SW 1271 (cell line): Measurements from ENCODE around the gene KLF12.

Experiments
- DNase-seq, 2 experiments: peaks; one replicate each; lab custom pipeline; 2025; lab: John Stamatoyannopoulos, UW

KLF12 gene

GRCh38 chr13:74134777-74135325 lies 647 bp upstream of the KLF12 start:
- peak in 1 of 2 experiments; percentile 38 for DNase-seq

- DNase-seq, result peak; percentile 13 to 47
Observed at GRCh38 chr13:74133657-74134201, 475 bp downstream of the KLF12 start.

DNA sequence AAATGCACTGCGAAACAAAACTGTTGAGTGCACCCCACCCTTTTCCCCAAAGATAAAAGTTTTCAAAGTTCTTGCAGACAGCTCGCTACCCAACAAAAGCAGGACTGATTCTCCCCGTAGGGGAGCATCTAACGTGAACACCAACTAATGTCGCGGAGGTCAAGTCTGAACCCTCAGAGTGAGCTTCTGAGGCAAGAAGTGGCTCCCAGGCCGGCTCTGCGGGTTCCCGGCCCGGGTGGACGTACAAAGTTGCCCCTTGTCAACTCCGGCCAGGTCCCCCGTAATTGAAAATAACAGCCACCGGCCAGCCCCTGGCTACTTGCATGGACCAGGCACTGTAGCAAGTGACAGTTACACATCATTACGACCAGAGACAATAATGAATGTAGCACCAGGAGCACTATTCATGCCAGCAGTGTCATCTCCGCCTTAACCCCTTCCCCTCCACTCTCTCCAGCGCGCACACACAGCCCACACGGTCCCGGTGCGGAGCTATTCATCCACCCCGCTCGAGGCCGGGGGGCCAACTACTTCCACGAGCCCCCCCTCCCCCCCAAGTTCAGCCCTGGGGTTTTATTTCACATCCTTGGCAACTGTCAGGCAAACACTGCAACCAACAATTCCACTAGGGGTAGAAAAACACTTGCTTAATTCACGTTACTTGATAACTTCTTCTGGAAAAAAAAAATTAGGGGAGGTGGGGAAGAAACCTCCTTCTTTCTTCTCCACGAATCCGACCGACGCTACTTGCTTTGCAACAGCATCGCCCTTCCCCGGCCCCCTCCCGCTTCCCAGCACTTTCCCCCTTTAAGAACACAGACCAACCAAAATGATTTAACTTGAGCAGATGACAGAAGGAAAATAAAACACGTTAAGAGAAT lies 1.2 kb downstream of the KLF12 start:
- DNase-seq, result no peak

GRCh38 chr13:74132152-74132775 lies 1.9 kb downstream of the KLF12 start:
- DNase-seq, result no peak

GRCh38 chr13:74131227-74131626 lies 3.0 kb downstream of the KLF12 start:
- DNase-seq, result no peak

GRCh38 chr13:74129500-74130191 lies 4.6 kb downstream of the KLF12 start:
- no peak for DNase-seq

- no peak for DNase-seq
Observed at GRCh38 chr13:74128156-74128767, 5.9 kb downstream of the KLF12 start.

DNA sequence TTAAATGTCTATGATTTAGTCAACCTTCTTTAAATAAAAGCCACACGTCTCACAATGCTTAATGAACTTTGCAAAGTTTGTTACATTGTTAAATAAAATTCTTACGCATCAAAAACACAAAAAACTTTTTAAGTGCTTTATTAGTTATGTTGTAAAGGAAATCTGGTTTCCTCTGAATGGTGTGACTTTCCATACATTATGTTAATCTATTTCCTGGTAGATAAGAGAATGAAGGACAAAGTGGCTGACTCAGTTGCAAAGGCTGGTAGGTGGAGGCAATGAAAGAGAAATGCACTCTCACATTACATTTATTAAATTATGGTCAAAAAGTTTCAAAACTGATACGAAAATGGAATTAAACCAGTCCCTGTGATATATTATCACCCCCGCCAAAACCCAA lies 15.9 kb downstream of the KLF12 start:
- no peak for DNase-seq

GRCh38 chr13:74117207-74117705 lies 16.9 kb downstream of the KLF12 start:
- DNase-seq, result no peak

DNA sequence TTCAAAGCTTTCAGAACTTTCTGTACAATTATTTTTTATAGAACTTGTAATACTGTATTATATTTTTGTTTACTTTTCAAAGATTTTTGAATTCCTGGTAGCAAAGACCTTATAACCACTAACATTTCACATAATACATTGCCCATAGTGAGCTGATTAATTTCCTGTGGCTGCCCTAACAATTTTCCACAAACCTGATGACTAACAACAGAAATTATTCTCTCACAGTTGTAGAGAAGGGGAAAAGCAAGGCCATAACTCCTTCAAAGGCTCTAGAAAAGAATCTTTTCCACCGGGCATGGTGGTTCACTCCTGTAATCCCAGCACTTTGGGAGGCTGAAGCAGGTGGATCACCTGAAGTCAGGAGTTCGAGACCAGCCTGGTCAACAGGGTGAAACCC lies 19.1 kb downstream of the KLF12 start:
- peak in 1 of 2 experiments; percentile 4 for DNase-seq

- DNase-seq, result no peak
Observed at GRCh38 chr13:74114641-74115040, 19.6 kb downstream of the KLF12 start.

GRCh38 chr13:74114202-74114601 lies 20.0 kb downstream of the KLF12 start:
- DNase-seq, result no peak

DNA sequence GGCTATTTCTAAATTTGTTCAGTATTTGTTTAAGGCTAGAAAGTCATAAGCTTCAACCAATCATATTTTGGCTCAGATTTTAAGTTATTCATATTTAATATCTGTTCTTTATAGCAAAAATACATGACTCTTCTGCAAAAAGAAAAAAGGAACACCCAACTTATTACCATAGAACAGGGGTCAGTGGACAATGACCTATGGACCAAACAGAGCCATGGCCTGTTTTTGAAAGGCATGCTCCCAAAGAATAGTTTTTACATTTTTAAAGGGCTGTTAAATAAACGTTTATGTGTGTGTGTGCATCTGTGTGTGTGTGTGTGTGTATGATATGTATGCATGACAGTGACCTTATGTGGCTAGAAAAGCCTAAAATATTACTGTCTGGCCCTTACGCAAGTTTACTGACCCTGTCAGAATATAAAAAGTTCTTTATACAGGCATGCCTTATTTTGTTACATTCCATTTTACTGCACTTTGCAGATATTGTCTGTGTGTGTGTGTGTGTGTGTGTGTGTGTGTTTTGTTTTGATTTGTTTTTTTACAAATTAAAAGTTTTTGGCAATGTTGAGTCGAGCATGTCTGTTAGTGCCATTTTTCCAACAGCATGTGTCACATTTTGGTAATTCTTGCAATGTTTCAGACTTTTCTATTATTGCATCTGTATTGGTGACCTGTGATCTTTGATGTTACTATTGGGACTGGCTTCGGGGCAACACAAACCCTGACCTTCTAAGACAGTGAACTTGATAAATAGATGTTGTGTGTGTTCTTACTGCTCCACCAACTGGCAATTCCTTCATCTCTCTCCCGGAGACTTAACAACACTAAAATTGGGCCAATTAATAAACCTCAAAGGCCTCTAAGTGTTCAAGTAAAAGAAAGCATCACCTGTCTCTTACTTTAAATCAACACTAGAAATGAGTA lies 22.0 kb downstream of the KLF12 start:
- no peak for DNase-seq

DNA sequence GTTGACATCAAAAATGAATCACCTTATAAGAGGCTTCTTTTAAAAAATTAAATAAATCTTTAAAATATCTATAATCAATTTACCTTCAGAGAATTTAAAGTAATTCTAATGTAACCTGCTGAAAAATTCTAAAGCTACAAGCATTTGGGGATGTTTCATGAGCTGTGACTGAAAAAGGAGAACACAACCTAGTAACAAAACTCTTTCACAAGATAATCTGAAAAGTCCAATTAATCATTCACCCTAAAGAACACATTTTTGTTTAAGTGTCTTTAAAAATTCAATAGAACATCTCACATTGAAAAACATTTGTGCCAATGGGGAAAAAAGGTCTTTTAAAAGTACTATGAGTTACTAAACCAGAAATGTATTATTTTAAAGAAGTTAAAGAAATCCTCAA lies 22.8 kb downstream of the KLF12 start:
- DNase-seq, result no peak

DNA sequence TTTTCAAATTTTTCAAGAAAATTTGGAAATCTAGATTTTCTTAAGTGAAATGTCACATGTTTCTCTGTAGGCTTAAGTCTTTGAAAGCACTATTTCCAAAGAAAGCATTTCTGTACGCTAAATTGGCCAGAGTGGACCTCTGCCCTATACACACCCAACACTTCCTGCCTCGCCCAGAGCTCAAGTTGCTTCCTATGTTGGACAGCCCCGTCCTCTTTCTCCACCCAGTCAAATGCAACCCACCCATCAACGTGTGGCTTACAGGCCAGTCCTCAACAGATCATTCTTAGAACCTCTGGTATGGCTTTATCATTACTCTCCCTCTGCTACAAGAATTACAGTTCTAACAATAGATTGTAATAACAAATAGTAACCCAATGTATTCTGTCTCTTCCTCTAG lies 24.2 kb downstream of the KLF12 start:
- no peak for DNase-seq

- DNase-seq, result no peak
Observed at GRCh38 chr13:74107598-74107997, 26.6 kb downstream of the KLF12 start.

DNA sequence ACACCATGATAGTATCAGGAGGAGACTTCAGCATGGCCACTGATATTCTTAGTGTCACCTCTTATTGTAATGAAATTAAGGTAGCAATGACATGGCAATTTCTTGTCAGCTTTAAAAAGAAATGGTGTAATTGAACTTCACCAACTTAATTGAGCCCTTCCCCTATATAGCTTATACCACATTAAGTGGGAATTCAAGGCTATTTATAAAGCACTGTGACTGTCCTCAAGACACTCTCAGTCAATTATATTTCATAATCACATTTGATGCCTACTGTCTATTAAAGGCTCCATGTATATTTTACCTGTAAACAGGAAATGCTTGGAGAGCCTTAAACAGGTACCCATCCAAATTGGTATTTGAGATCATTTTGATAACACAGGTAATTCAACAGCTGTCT lies 28.3 kb downstream of the KLF12 start:
- no peak for DNase-seq

DNA sequence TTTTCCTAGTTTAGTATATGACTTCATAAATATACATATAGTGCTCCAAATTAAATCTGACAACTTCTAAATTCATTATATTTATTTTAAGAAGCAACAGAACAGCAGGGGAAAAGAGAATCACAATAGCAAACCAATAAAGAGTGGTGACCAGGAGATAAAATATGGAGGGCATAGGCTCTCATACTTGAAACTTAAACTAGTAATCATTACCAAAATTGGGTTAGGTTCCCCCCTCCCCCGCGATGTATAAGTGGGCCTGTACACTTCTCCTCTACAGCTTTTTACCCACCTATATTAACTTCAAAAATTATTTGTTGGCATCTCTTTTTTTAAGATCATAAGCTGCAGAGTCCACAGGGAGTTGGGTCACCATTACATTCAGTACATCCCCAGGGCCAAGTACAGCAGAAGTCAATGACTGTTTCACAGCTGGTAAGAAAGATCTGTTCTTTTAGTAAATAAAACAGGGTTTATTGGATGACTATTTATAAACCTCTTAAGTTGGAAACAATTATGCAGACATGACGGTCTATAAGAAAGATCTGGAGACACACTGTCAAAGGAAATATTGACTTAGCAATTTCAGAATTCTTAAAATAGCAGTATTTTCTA lies 29.4 kb downstream of the KLF12 start:
- DNase-seq, result no peak

DNA sequence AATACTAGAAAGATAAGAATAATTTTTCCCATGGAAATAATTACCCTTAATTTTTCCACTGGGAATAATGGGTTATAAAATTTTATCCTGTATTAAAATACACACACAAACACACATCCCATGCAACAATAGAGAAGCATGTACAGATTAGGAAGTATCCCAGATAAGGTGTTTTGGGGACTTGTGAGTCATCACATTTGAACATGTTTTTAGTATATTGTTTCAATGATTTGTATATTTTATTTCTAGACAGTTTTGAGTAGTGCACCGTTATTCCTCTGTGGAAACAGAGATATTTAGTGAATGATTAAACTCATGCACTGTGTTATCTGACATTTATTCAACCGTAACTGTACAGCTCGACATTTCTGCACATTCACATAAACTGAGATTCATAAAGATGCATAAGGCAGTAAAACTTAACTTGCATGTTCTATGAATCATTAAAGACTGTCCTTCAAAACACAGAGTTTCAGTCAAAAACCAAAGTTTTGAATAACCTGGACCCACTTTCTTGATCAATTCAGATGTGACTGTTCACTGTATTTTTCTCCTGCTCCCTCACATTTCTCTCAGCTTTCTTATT lies 30.1 kb downstream of the KLF12 start:
- DNase-seq, result no peak

GRCh38 chr13:74103196-74103595 lies 31.0 kb downstream of the KLF12 start:
- no peak for DNase-seq
